ENCODE data around the gene TMEM209.
"Not testable (repeated sequence)": the region's sequence is repeated elsewhere in the genome, so short reads cannot be mapped to it uniquely, and the experiment has no call there.

TMEM209 gene

DNA sequence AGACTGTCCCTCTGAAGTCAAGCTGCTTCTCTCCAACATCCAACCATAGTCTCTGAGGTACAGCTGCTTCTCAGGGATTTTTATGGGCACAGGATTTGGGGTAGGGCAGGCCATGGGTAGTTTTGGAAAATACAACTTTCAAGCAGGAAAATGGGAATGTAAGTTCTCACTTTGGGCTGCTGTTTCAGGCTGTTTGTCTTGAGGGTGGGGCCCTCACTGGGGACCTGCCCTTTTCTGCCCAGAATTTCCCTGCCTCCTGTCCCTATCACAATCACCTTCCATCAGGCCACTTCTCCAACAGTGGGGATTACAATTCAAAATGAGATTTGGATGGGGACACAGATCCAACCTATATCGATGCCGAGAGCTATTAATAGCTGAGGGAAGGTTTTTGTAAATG is 27.0 kb upstream of the TMEM209 start:
- Histone ChIP-seq H3K36me3 (ENCODE audit: control insufficient read depth in 5 of 5, insufficient read depth in 5 of 5, low read length in 5 of 5) (no peaks in the 10 kb centered on the region), H3K27me3 (ENCODE audit: control insufficient read depth in 5 of 5, insufficient read depth in 4 of 5, low read length in 5 of 5) (no peaks in the 10 kb centered on the region), H3K4me1 (ENCODE audit: control insufficient read depth in 5 of 5, insufficient read depth in 5 of 5, low read length in 5 of 5) (no peaks in the 10 kb centered on the region), H3K9ac (ENCODE audit: low read length in 5 of 5) (no peak overlapping the region), H3K9me3 (ENCODE audit: control insufficient read depth in 5 of 5, low read length in 5 of 5) (no peaks in the 10 kb centered on the region), H3K27ac (ENCODE audit: low read depth, low read length) (no peak overlapping the region), H3K4me3 (ENCODE audit: low read depth in 1 of 5, low read length in 5 of 5) (no peak overlapping the region)

DNA sequence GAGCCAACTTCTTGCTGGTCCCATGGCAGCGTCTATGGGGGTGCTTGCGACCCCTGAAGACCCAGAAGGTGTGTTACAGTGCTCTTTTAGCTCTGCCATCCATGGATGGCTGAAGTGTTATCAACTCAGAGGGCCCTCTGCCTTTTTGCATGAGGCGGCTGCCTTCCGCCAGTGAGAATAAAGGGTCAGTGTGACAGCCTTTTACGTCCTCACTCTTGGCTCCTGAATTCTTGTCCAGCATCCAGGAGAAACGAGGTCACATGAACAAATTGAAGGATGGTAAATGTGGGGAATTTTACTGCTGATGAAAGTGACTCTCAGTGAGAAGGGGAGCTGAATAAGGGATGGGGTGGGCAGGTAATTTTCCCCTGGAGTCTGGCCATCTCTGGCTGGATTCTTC is 26.6 kb upstream of the TMEM209 start:
- Histone ChIP-seq H3K9ac (ENCODE audit: low read length in 5 of 5) (no peak overlapping the region), H3K36me3 (ENCODE audit: control insufficient read depth in 5 of 5, insufficient read depth in 5 of 5, low read length in 5 of 5) (no peaks in the 10 kb centered on the region), H3K4me3 (ENCODE audit: low read depth in 1 of 5, low read length in 5 of 5) (no peak overlapping the region), H3K27ac (ENCODE audit: low read depth, low read length) (no peak overlapping the region), H3K9me3 (ENCODE audit: control insufficient read depth in 5 of 5, low read length in 5 of 5) (peaks cover 0 to under 1% (median 0%) of the 10 kb centered on the region in 5 donors), H3K4me1 (ENCODE audit: control insufficient read depth in 5 of 5, insufficient read depth in 5 of 5, low read length in 5 of 5) (no peaks in the 10 kb centered on the region), H3K27me3 (ENCODE audit: control insufficient read depth in 5 of 5, insufficient read depth in 4 of 5, low read length in 5 of 5) (no peaks in the 10 kb centered on the region)

DNA sequence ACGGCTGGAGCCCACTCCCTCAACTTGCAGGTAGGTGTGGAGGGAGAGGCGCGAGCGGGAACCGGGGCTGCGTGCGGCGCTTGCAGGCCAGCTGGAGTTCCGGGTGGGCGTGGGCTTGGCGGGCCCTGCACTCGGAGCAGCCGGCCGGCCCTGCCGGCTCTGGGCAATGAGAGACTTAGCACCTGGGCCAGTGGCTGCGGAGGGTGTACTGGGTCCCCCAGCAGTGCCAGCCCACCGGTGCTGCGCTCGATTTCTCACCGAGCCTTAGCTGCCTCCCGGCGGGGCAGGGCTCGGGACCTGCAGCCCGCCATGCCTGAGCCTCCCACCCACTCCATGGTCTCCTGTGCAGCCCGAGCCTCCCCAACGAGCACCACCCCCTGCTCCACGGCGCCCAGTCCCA is 24.8 kb upstream of the TMEM209 start:
- H3K27ac ChIP-seq (ENCODE audit: low read depth, low read length); H3K4me3 ChIP-seq (ENCODE audit: low read depth in 1 of 5, low read length in 5 of 5); H3K27me3 ChIP-seq (ENCODE audit: control insufficient read depth in 5 of 5, insufficient read depth in 4 of 5, low read length in 5 of 5); H3K9me3 ChIP-seq (ENCODE audit: control insufficient read depth in 5 of 5, low read length in 5 of 5); H3K4me1 ChIP-seq (ENCODE audit: control insufficient read depth in 5 of 5, insufficient read depth in 5 of 5, low read length in 5 of 5); H3K36me3 ChIP-seq (ENCODE audit: control insufficient read depth in 5 of 5, insufficient read depth in 5 of 5, low read length in 5 of 5); H3K9ac ChIP-seq (ENCODE audit: low read length in 5 of 5): not testable (repeated sequence)

DNA sequence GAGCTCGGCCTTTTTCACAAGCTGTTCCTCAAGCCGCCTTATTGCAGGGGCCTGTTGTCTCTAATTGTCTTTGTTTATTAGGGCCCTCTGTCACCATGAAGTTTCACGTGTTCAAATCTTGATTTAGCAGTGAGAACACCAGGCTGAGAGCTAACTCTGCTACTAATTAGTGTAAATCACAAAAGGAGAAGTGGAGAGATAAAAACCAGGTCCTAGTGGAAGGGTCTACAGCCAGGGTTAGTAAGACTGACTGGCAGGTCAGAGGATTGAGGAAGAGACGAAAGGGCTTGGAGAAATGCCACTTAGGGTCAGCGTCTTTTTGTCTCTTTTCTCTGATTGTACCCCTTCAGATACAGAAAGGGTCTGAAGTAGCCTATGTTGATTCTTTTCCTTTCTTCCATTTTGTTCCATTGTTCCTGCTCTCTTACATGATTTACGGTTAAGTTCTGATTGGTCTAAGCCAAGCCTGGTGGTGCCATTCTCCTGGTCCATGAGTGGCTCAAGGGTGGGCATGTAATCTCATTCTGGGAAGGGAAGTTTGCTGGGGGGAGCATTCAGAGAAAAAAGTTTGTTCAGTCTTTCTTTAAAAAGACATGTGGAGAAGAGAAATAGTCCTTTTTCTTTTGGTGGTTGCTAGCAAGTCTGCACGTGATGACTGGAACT is 23.8 kb upstream of the TMEM209 start:
- Histone ChIP-seq H3K27ac (ENCODE audit: low read depth, low read length) (no peak overlapping the region), H3K9me3 (ENCODE audit: control insufficient read depth in 5 of 5, low read length in 5 of 5) (peaks cover 0 to 6% (median 3%) of the 10 kb centered on the region in 5 donors), H3K4me3 (ENCODE audit: low read depth in 1 of 5, low read length in 5 of 5) (no peak overlapping the region), H3K27me3 (ENCODE audit: control insufficient read depth in 5 of 5, insufficient read depth in 4 of 5, low read length in 5 of 5) (no peaks in the 10 kb centered on the region), H3K36me3 (ENCODE audit: control insufficient read depth in 5 of 5, insufficient read depth in 5 of 5, low read length in 5 of 5) (no peaks in the 10 kb centered on the region), H3K4me1 (ENCODE audit: control insufficient read depth in 5 of 5, insufficient read depth in 5 of 5, low read length in 5 of 5) (no peaks in the 10 kb centered on the region), H3K9ac (ENCODE audit: low read length in 5 of 5) (no peak overlapping the region)

DNA sequence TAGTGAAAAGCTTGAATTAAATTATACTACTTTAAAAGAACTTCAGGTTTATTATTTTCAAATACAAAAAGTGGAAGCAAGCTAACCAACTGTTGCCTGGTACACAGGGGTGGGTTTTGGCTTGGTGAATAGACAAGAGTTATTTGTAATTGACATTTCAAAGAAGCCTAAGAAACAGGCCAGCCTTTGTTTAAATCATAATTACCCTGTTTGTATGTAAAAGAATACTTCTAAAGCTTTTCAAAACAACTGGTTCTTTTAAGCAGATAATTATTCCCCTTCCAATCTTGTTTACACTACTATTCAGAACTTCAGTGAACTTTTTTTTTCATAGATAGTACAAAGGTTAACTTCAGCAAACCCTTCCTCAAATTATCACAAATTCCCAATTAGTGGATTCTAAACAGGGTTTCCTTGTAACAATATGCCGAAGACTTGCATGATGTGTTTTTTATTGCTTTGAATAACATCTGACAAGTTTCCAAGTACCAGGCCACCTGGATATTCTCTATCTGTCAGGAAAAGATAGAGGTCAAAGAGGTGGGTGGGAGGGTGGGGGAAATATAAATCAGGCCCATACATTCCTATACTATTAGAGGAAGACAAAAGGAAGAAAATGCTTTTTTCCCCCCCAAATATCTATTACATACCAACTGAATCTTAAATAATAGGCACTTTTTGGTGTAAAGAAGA is 22.8 kb upstream of the TMEM209 start:
- no peak overlapping the region for H3K27ac ChIP-seq (ENCODE audit: low read depth, low read length)

DNA sequence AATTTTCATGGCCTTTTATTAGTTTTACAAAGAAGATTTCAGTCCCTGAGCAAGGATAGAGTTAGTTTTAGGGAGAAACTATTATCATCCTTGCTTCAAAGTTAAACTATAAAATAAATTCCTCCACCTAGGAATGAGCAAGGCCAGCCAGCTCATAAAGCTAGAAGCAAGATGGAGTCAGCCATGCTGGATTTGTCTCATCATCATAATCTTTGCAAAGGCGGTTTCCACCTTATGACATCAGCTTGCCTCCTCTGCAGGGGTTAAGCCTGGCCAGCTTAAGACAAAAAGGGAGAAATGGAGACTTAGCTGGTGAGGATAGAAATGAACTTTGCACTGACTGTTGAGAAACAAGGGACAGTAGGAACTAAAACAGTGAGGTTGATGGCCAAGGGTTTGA is 21.1 kb upstream of the TMEM209 start:
- no peak overlapping the region for H3K27ac ChIP-seq (ENCODE audit: low read depth, low read length)

More for the DNA sequence above, 22.8 kb upstream of the TMEM209 start:
- Histone ChIP-seq H3K9me3 (ENCODE audit: control insufficient read depth in 5 of 5, low read length in 5 of 5) (peaks cover 0 to 6% (median 3%) of the 10 kb centered on the region in 5 donors), H3K36me3 (ENCODE audit: control insufficient read depth in 5 of 5, insufficient read depth in 5 of 5, low read length in 5 of 5) (no peaks in the 10 kb centered on the region), H3K4me3 (ENCODE audit: low read depth in 1 of 5, low read length in 5 of 5) (no peak overlapping the region), H3K4me1 (ENCODE audit: control insufficient read depth in 5 of 5, insufficient read depth in 5 of 5, low read length in 5 of 5) (no peaks in the 10 kb centered on the region), H3K9ac (ENCODE audit: low read length in 5 of 5) (no peak overlapping the region), H3K27me3 (ENCODE audit: control insufficient read depth in 5 of 5, insufficient read depth in 4 of 5, low read length in 5 of 5) (no peaks in the 10 kb centered on the region)

DNA sequence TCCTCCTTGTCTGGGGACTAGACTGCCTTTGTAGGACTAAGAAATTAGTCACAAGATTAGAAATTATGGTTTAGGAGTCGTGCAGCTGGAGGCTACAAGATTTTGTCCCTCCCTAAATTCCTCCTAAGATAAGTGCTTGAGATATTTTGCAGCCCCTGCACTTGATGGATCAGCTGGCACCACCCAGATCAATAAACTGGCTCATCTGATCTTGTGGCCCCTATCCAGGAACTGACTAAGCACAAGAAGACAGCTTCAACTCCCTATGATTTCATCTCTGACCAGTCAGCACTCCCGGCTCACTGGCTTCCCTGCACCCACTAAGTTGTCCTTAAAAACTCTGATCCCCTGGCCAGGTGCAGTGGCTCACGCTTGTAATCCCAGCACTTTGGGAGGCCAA is 19.7 kb upstream of the TMEM209 start:
- H3K27me3 ChIP-seq (ENCODE audit: control insufficient read depth in 5 of 5, insufficient read depth in 4 of 5, low read length in 5 of 5); H3K9ac ChIP-seq (ENCODE audit: low read length in 5 of 5); H3K36me3 ChIP-seq (ENCODE audit: control insufficient read depth in 5 of 5, insufficient read depth in 5 of 5, low read length in 5 of 5); H3K27ac ChIP-seq (ENCODE audit: low read depth, low read length); H3K9me3 ChIP-seq (ENCODE audit: control insufficient read depth in 5 of 5, low read length in 5 of 5); H3K4me3 ChIP-seq (ENCODE audit: low read depth in 1 of 5, low read length in 5 of 5); H3K4me1 ChIP-seq (ENCODE audit: control insufficient read depth in 5 of 5, insufficient read depth in 5 of 5, low read length in 5 of 5): not testable (repeated sequence)

More for the DNA sequence above, 21.1 kb upstream of the TMEM209 start:
- no peak overlapping the region for H3K9ac ChIP-seq (ENCODE audit: low read length in 5 of 5)
- no peak overlapping the region for H3K4me3 ChIP-seq (ENCODE audit: low read depth in 1 of 5, low read length in 5 of 5)
- H3K36me3 ChIP-seq (ENCODE audit: control insufficient read depth in 5 of 5, insufficient read depth in 5 of 5, low read length in 5 of 5): no peaks in the 10 kb centered on the region
- no peaks in the 10 kb centered on the region for H3K27me3 ChIP-seq (ENCODE audit: control insufficient read depth in 5 of 5, insufficient read depth in 4 of 5, low read length in 5 of 5)
- H3K4me1 ChIP-seq (ENCODE audit: control insufficient read depth in 5 of 5, insufficient read depth in 5 of 5, low read length in 5 of 5): no peaks in the 10 kb centered on the region
- H3K9me3 ChIP-seq (ENCODE audit: control insufficient read depth in 5 of 5, low read length in 5 of 5): peaks cover 0 to 6% (median 3%) of the 10 kb centered on the region in 5 donors

DNA sequence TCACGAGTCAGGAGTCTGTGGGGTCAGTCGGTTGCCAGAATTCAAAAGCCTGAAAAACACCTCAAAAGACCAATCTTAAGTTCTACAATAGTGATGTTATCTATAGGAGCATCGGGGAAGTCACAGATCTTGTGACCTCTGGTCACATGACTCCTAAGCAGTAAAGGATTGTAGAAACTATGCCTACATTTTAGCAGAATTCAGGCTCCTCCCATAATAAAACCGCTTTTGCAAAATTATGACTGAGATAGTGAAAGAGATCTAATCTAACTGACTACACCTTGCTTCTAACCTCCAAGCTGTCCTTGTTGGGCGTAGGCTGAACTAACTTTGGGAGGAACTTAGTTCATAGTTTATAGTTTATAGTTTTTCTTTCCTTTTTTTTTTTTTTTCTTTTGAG is 19.0 kb upstream of the TMEM209 start:
- Histone ChIP-seq H3K4me3 (ENCODE audit: low read depth in 1 of 5, low read length in 5 of 5) (no peak overlapping the region), H3K9ac (ENCODE audit: low read length in 5 of 5) (no peak overlapping the region), H3K36me3 (ENCODE audit: control insufficient read depth in 5 of 5, insufficient read depth in 5 of 5, low read length in 5 of 5) (no peaks in the 10 kb centered on the region), H3K27me3 (ENCODE audit: control insufficient read depth in 5 of 5, insufficient read depth in 4 of 5, low read length in 5 of 5) (no peaks in the 10 kb centered on the region), H3K4me1 (ENCODE audit: control insufficient read depth in 5 of 5, insufficient read depth in 5 of 5, low read length in 5 of 5) (no peaks in the 10 kb centered on the region), H3K9me3 (ENCODE audit: control insufficient read depth in 5 of 5, low read length in 5 of 5) (peaks cover 0 to 6% (median 3%) of the 10 kb centered on the region in 5 donors), H3K27ac (ENCODE audit: low read depth, low read length) (no peak overlapping the region)

DNA sequence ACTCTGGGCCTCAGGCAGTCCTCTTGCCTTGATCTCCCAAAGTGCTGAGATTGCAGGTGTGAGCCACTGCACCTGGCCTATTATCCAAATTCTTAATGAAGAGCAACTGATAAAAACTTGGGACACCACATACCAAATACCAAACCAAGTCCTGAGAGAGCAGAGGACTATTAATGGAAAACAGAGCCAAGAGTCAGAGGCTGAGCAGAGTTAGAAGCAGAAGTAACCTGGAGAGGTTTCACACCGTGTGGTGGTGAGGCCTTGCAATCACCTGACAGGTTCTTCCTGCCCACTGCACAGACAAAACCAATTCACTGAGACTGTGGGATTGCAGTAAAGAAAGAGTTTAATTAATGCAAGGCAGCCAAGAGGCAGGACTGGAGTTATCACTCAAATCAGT is 18.4 kb upstream of the TMEM209 start:
- H3K9me3 ChIP-seq (ENCODE audit: control insufficient read depth in 5 of 5, low read length in 5 of 5): peaks cover 0 to 6% (median 3%) of the 10 kb centered on the region in 5 donors
- no peaks in the 10 kb centered on the region for H3K36me3 ChIP-seq (ENCODE audit: control insufficient read depth in 5 of 5, insufficient read depth in 5 of 5, low read length in 5 of 5)
- no peaks in the 10 kb centered on the region for H3K27me3 ChIP-seq (ENCODE audit: control insufficient read depth in 5 of 5, insufficient read depth in 4 of 5, low read length in 5 of 5)

DNA sequence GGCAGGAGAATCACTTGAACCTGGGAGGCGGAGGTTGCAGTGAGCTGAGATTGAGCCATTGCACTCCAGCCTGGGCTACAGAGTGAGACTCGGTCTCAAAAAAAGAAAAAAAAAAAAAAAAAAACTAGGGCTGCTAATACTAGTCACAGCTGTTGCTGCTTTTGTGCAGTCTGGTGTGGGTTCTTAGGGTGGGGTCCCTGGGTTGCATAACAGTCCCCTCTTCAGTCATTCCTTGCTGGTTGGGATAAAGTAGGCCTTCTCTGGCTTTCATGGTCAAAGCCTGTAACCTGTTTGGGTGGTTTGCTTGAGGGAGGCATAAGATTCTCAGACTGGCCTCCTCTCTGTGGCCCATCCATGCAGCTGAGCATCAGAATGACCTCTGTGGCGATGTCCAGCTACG is 16.5 kb upstream of the TMEM209 start:
- Histone ChIP-seq H3K9me3 (ENCODE audit: control insufficient read depth in 5 of 5, low read length in 5 of 5) (peaks cover 0 to 5% (median 3%) of the 10 kb centered on the region in 5 donors), H3K36me3 (ENCODE audit: control insufficient read depth in 5 of 5, insufficient read depth in 5 of 5, low read length in 5 of 5) (no peaks in the 10 kb centered on the region), H3K9ac (ENCODE audit: low read length in 5 of 5) (no peak overlapping the region), H3K4me3 (ENCODE audit: low read depth in 1 of 5, low read length in 5 of 5) (no peak overlapping the region), H3K27me3 (ENCODE audit: control insufficient read depth in 5 of 5, insufficient read depth in 4 of 5, low read length in 5 of 5) (no peaks in the 10 kb centered on the region), H3K27ac (ENCODE audit: low read depth, low read length) (no peak overlapping the region), H3K4me1 (ENCODE audit: control insufficient read depth in 5 of 5, insufficient read depth in 5 of 5, low read length in 5 of 5) (no peaks in the 10 kb centered on the region)

More for the DNA sequence above, 18.4 kb upstream of the TMEM209 start:
- H3K27ac ChIP-seq (ENCODE audit: low read depth, low read length): no peak overlapping the region
- no peak overlapping the region for H3K9ac ChIP-seq (ENCODE audit: low read length in 5 of 5)
- H3K4me1 ChIP-seq (ENCODE audit: control insufficient read depth in 5 of 5, insufficient read depth in 5 of 5, low read length in 5 of 5): no peaks in the 10 kb centered on the region
- no peak overlapping the region for H3K4me3 ChIP-seq (ENCODE audit: low read depth in 1 of 5, low read length in 5 of 5)
